ENCODE results near the gene SLC23A1. TPM values are rescaled to one million over a fixed set of nuclear protein-coding genes. Genes with fewer than 3 reads are reported as not detected.

Gene SLC23A1
- total RNA-seq, 4 donors from 2014 or later, result 1.5 to 4.1 (median 2.6) TPM

DNA sequence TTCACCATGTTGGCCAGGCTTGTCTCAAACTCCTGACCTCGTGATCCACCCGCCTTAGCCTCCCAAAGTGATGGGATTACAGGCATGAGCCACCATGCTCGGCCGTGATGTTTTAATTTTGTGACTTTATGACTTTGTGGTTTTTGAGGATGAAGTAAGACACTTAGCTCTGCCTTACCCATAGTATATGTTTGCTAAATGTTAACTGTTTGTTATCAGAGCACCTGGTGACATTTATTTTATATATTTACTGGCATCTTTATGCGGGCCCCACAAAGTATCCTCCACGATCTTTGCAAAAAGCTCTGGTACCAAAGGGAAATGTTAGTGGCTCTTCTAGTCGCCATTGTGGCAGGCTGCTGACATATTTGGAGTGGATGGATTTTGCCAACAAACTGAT is 6.7 kb downstream of the SLC23A1 start:
- intact Hi-C loops (cut with DNase I; ENCODE audit: low total_unique reads), result no loop called here
- no peak overlapping the region for H3K4me3 ChIP-seq (ENCODE audit: low read depth, poor library complexity, severe bottlenecking)
- TF ChIP-seq POLR2A (IDR thresholded peaks at IDR 0.05), result no peak
- TF ChIP-seq, protein P1, sequence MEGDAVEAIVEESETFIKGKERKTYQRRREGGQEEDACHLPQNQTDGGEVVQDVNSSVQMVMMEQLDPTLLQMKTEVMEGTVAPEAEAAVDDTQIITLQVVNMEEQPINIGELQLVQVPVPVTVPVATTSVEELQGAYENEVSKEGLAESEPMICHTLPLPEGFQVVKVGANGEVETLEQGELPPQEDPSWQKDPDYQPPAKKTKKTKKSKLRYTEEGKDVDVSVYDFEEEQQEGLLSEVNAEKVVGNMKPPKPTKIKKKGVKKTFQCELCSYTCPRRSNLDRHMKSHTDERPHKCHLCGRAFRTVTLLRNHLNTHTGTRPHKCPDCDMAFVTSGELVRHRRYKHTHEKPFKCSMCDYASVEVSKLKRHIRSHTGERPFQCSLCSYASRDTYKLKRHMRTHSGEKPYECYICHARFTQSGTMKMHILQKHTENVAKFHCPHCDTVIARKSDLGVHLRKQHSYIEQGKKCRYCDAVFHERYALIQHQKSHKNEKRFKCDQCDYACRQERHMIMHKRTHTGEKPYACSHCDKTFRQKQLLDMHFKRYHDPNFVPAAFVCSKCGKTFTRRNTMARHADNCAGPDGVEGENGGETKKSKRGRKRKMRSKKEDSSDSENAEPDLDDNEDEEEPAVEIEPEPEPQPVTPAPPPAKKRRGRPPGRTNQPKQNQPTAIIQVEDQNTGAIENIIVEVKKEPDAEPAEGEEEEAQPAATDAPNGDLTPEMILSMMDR (IDR thresholded peaks at IDR 0.05), result no peak
- no peak for DNase-seq (ENCODE audit: low spot score in 2 of 2)
- WGBS, 2 donors, result 87 to 88% methylated on average over 7 of the region's 7 CpGs

DNA sequence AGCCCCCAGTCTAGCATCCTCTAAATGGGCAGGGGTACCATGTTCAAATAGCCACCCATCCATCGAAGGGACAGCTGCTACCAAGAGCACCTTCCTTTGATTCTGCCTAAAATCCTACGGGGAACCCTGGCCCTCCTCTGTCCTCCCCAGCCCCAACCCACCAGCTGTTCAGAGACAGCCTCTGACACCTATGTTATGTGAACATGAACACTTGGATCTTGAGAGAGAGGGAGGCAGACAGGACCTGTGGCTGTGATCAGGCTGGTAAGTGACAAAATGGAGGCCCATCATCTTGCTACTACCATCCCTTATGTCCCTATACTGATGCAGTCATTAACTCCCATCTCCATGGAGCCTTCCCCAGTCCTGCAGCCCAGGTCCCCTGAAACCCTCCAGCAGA is 8.2 kb downstream of the SLC23A1 start:
- peak in 1 of 2 donors; percentile 77 for DNase-seq (ENCODE audit: low spot score in 2 of 2)
- H3K4me3 ChIP-seq (ENCODE audit: low read depth, poor library complexity, severe bottlenecking), result no peak overlapping the region
- no peak for TF ChIP-seq POLR2A (IDR thresholded peaks at IDR 0.05)
- TF ChIP-seq, protein P1 (IDR thresholded peaks at IDR 0.05), result no peak
- WGBS, 2 donors, result 77 to 94% methylated on average over 2 of the region's 2 CpGs
- intact Hi-C loops (cut with DNase I; ENCODE audit: low total_unique reads), result no loop called here

DNA sequence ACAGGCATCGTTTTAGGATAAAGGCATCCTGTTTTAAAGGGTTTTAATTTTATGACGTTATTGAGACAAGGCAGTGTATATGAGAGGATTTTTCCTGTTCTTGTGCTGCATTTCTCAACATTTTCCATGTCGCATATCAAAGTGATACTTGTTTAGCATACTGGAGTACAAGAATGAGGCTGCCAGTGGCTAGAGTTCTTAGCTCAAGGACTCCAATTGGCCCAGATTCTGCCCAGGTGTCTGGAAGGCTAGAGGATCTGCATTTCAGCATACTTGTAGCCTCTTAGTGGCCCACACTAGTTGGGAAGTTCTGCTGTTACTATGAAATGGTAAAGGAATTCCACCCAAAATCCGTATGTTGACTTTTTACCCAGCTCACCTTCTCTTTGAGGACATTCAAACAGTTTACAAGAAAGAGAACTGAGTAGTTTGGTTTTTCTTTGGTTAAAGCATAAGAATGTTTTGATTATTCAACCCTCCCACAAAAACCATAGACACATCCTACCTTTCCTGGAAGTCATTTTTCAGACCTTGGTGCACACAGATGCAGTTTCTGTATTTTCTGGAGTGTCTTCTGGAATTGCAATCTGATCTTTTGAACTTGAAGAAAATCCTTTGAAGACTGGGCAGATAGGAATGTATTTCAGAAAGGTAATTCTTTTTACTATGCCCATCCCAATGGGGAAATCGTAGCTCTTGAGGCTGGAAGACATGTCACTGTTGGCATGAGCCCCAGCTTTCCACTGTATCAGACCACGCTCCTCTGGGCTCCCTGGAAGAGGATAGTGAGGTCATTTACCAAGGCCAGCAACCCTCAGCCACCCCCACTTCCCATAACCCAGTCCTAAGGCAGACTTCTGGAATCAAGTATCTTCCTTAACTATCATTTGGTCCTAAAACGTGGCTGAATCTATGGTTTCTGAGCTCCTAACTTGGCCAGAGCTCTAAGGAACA is 11.3 kb downstream of the SLC23A1 start:
- intact Hi-C loops (cut with DNase I; ENCODE audit: low total_unique reads), result no loop called here
- no peak for TF ChIP-seq POLR2A (IDR thresholded peaks at IDR 0.05)
- TF ChIP-seq, protein P1 (IDR thresholded peaks at IDR 0.05), result no peak
- no peak overlapping the region for H3K4me3 ChIP-seq (ENCODE audit: low read depth, poor library complexity, severe bottlenecking)
- 78 to 79% methylated on average over 7 of the region's 7 CpGs for WGBS, 2 donors
- peak in 1 of 2 donors; percentile 56 for DNase-seq (ENCODE audit: low spot score in 2 of 2)

DNA sequence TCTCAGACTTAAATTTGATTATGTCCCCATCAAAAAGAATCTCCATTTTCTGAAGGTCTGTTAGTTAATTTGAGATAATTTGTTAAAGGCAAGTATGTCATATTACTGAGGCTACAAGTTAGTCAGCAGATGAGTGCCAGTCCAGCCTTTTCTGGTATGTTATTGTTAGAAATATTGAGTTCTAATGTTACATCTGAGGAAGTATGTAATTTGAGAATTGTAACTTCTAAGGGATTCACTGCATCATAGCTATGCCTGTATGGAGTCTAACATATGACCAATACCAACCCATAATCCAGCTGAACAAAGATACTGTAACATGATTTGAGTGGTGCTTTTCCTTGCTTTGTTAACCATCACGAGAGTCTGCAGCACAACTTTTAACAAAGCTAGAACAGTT is 13.9 kb downstream of the SLC23A1 start:
- 79 to 81% methylated on average over 1 of the region's 1 CpG for WGBS, 2 donors
- no peak for TF ChIP-seq POLR2A (IDR thresholded peaks at IDR 0.05)
- TF ChIP-seq, protein P1 (IDR thresholded peaks at IDR 0.05), result no peak
- H3K4me3 ChIP-seq (ENCODE audit: low read depth, poor library complexity, severe bottlenecking), result no peak overlapping the region
- intact Hi-C loops (cut with DNase I; ENCODE audit: low total_unique reads), result no loop called here
- DNase-seq (ENCODE audit: low spot score in 2 of 2), result no peak

DNA sequence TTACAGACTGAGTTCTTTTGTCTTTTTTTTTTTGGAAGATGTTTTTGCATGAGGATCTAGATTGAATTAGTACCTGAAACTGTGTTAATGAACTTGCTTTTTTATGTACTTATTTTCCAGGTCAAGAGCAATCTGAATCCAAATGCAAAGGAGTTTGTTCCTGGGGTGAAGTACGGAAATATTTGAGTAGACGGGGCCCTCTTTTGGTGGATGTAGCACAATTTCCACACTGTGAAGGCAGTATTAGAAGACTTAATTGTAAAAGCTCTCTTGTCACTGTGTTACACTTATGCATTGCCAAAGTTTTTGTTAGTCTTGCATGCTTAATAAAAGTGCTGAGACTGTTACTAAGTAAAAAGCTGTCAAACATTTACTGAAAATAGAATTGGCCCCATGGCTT is 14.5 kb downstream of the SLC23A1 start:
- H3K4me3 ChIP-seq (ENCODE audit: low read depth, poor library complexity, severe bottlenecking), result no peak overlapping the region
- no peak for DNase-seq (ENCODE audit: low spot score in 2 of 2)
- intact Hi-C loops (cut with DNase I; ENCODE audit: low total_unique reads), result no loop called here
- WGBS, 2 donors, result 77 to 84% methylated on average over 2 of the region's 2 CpGs
- no peak for TF ChIP-seq POLR2A (IDR thresholded peaks at IDR 0.05)
- TF ChIP-seq, protein P1 (IDR thresholded peaks at IDR 0.05), result no peak
